Testis (tissue), 3 donors: ENCODE results near the gene CCL23. TPM values are rescaled to one million over a fixed set of nuclear protein-coding genes. Genes with fewer than 3 reads are reported as not detected.

ENCODE experiments used
- DNase-seq: peaks from one replicate; pipeline ENCODE4 v3.0.0-alpha.2; 2019
- H3K27ac ChIP-seq, 2 donors: fragments of 200-600 bp; sonication (generic); one replicate each; pipeline ENCODE4 v1.5.1; 2019
- H3K27me3 ChIP-seq: fragments of 200-600 bp; sonication (generic); one replicate; pipeline ENCODE4 v1.5.1; 2019
- H3K36me3 ChIP-seq: fragments of 200-600 bp; sonication (generic); one replicate; pipeline ENCODE4 v1.5.1; 2017; ENCODE audit warnings: low read depth; ENCODE audit errors: missing control alignments
- H3K4me1 ChIP-seq: fragments of 200-600 bp; sonication (generic); one replicate; pipeline ENCODE4 v1.5.1; 2019
- H3K4me3 ChIP-seq, 2 donors: fragments of 200-600 bp; sonication (generic); one replicate each; pipeline ENCODE4 v1.5.1; 2017 to 2019
- H3K9me3 ChIP-seq: fragments of 200-600 bp; sonication (generic); one replicate; pipeline ENCODE4 v1.5.1; 2017
- POLR2A ChIP-seq: fragments of 450-650 bp; IDR thresholded peaks from one replicate; pipeline ENCODE4 v1.6.1; 2017; ENCODE audit warnings: antibody characterized with exemption, mild to moderate bottlenecking, moderate library complexity
- WGBS, 2 donors: methylation state at CpG; one replicate each; pipeline ENCODE4 v1.1.5; 2018; 5-methylcytosine and 5-hydroxymethylcytosine counted together
- intact Hi-C: fragments of 100-400 bp; cut with DNase I; formaldehyde crosslinking; loops from one replicate; pipeline ENCODE4 v1.15.1; 2023; ENCODE audit warnings: low total_unique reads
- polyA plus RNA-seq: library from polyadenylated mRNA; stranded (reverse); fragments of 350-450 nt; fragmentation: Illumina TruSeq; extraction: RNeasy Lipid Tissue Mini Kit (QIAGEN cat#74804); gene quantifications from one replicate; pipeline ENCODE4 v1.2.3, GENCODE V29; 2014; ENCODE audit warnings: low read depth, low replicate concordance; ENCODE audit not compliant: insufficient read depth
- total RNA-seq, 2 donors: library from RNA; depleted of rRNA; stranded (reverse); fragments of >200 nt; gene quantifications; one replicate each; pipeline ENCODE4 v1.2.3, GENCODE V29; 2016
- TF ChIP-seq, protein P1 (sequence below), 3 experiments: fragments of 450-650 bp in 2 of 3; fragments of 200-600 bp in 1 of 3; sonication (generic) in 1 of 3; IDR thresholded peaks; one replicate each; pipeline ENCODE4 v1.5.1; 2016 to 2019; ENCODE audit warnings: antibody characterized with exemption in 3 of 3, mild to moderate bottlenecking in 2 of 3, moderate library complexity in 1 of 3

CCL23 gene
- total and polyA plus RNA-seq, 3 donors from 2014 or later: 1.2 to 1.3 TPM; not detected in 1

DNA sequence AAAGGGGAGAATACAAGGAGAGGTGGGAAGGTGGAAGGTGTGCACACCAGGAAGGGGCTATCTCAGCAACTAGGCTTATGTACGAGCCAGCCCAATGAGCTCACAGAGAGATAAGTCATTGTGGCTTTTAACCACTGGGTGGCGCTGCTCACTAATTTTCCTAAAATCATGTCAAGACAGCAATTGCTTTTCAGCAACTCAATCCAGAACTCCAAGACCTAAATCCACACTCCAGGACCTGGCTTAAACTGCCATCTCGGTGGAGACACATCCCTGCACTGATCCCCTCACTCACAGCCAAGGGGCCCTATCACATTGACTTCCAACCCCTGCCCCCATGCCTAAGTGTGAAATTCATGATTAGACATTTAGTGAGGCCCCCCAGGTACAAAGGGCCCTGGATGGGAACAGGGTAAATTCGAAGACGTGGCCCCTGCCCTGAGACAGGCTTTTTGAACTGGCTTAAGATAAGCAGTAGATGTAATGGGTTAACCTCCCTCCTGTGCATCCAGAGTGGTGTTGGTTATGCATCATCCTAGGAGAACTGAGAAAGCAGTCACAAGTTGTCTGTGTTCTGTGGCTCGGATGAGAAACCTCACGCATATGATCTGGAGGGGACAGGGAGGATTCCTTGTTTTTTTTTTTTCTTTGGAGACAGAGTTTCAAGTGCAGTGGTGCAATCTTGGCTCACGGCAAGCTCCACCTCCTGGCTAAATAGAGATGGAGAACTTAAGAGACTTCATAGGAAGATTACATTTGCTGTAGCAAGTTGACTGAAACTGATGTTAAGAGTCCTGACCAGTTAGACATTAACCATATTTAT is 48.0 kb downstream of the CCL23 start:
- 47% methylated on average over 8 of the region's 8 CpGs for WGBS, 2 donors
- Histone ChIP-seq H3K4me1 (no peaks in the 10 kb centered on the region), H3K27ac (no peak overlapping the region), H3K27me3 (no peaks in the 10 kb centered on the region), H3K4me3 (no peak overlapping the region), H3K36me3 (no peaks in the 10 kb centered on the region), H3K9me3 (no peaks in the 10 kb centered on the region)
- no peak for TF ChIP-seq POLR2A
- TF ChIP-seq, protein P1, sequence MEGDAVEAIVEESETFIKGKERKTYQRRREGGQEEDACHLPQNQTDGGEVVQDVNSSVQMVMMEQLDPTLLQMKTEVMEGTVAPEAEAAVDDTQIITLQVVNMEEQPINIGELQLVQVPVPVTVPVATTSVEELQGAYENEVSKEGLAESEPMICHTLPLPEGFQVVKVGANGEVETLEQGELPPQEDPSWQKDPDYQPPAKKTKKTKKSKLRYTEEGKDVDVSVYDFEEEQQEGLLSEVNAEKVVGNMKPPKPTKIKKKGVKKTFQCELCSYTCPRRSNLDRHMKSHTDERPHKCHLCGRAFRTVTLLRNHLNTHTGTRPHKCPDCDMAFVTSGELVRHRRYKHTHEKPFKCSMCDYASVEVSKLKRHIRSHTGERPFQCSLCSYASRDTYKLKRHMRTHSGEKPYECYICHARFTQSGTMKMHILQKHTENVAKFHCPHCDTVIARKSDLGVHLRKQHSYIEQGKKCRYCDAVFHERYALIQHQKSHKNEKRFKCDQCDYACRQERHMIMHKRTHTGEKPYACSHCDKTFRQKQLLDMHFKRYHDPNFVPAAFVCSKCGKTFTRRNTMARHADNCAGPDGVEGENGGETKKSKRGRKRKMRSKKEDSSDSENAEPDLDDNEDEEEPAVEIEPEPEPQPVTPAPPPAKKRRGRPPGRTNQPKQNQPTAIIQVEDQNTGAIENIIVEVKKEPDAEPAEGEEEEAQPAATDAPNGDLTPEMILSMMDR (IDR thresholded peaks at IDR 0.05): peak; percentile 67 to 88 (median 81)
- DNase-seq: peak; percentile 92
- intact Hi-C loops: no loop called here

DNA sequence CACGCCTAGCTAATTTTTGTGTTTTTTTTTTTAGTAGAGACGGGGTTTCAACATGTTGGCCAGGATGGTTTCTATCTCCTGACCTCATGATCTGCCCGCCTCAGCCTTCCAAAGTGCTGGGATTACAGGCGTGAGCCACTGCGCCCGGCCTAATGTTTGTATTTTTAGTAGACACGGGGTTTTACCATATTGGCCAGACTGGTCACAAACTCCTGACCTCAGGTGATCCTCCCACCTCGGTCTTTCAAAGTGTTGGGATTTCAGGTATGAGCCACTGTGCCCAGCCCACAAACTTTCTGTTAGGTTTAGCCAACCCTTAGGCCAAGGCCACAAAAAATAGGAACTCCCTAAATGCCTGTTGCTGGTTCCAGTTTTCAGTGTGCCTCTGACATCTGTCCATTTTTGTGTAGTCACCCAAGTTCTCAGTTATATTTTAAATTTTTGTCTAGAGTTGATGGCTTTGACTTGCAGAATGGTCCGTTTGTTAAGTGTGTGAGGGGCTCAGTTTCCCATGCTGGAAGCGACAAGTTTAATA is 49.2 kb downstream of the CCL23 start:
- TF ChIP-seq, protein P1 (IDR thresholded peaks at IDR 0.05): no peak
- H3K27me3 ChIP-seq: no peaks in the 10 kb centered on the region
- no peak overlapping the region for H3K27ac ChIP-seq
- intact Hi-C loops: no loop called here
- no peak for DNase-seq
- 78 to 85% methylated on average over 10 of the region's 10 CpGs for WGBS, 2 donors
- no peaks in the 10 kb centered on the region for H3K36me3 ChIP-seq
- H3K4me3 ChIP-seq: no peak overlapping the region
- H3K4me1 ChIP-seq: no peaks in the 10 kb centered on the region
- no peaks in the 10 kb centered on the region for H3K9me3 ChIP-seq

DNA sequence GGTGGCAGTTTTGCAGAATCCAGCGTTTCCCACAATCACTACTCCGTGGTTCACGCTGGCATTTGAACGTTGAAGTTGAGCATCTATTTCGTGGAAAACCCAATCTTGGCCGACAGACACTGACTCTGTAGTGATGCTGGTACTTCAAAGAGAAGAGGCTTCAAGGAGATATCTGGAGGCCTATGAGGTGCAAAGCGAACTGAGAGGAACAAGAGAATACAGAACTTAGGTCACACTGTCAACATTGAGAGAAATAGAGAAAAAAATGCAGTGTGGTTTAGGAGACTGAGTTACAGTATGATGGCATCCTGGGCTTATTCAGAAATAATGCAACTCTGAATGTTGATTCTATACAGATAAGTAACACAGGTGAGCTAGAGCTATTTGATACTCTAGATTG is 52.5 kb downstream of the CCL23 start:
- TF ChIP-seq POLR2A: no peak
- TF ChIP-seq, protein P1 (IDR thresholded peaks at IDR 0.05): no peak
- Histone ChIP-seq H3K4me1 (no peaks in the 10 kb centered on the region), H3K9me3 (no peaks in the 10 kb centered on the region), H3K36me3 (no peaks in the 10 kb centered on the region), H3K27ac (no peak overlapping the region), H3K4me3 (no peak overlapping the region), H3K27me3 (no peaks in the 10 kb centered on the region)
- intact Hi-C loops: no loop called here
- DNase-seq: no peak
- WGBS, 2 donors: 78 to 87% methylated on average over 7 of the region's 7 CpGs

DNA sequence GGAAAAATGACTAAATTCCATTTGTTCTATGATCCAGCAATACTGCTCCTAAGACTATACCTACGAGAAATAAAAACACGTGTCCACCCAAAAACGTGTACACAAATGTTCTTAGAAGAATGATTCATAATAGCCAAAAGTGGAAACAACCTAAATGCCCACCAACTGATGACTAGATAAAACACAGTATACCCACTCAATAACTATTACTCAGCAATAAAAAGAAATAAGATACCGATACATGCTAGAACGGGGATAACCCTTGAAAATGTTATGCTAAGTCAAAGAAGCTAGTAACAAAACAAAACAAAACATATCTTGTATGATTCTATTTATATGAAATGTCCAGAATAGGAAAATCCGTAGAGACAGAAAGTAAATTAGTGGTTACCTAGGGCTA is 54.1 kb downstream of the CCL23 start:
- H3K27me3 ChIP-seq: no peaks in the 10 kb centered on the region
- H3K36me3 ChIP-seq: no peaks in the 10 kb centered on the region
- WGBS, 2 donors: 77 to 90% methylated on average over 6 of the region's 6 CpGs
- H3K4me3 ChIP-seq: no peak overlapping the region
- H3K9me3 ChIP-seq: no peaks in the 10 kb centered on the region
- H3K27ac ChIP-seq: no peak overlapping the region
- DNase-seq: no peak
- no peaks in the 10 kb centered on the region for H3K4me1 ChIP-seq
- intact Hi-C loops: no loop called here
- TF ChIP-seq POLR2A: no peak
- TF ChIP-seq, protein P1 (IDR thresholded peaks at IDR 0.05): no peak

Other genes with a start within 250 kb of the CCL23 start
- gene MMP28, start 222.3 kb downstream of the CCL23 start, total RNA-seq: 100 to 1,000 TPM; 179 to 237 TPM
- gene MMP28, start 222.3 kb downstream of the CCL23 start, polyA plus RNA-seq: 78.3 TPM
- gene TAF15, start 208.5 kb downstream of the CCL23 start, total RNA-seq: 100 to 1,000 TPM; 133 to 160 TPM
- 185 TPM for gene TAF15, start 208.5 kb downstream of the CCL23 start, polyA plus RNA-seq
- gene HEATR9, start 149.1 kb downstream of the CCL23 start, total RNA-seq: 1 to 10 TPM; 6.1 to 7.8 TPM
- gene HEATR9, start 149.1 kb downstream of the CCL23 start, polyA plus RNA-seq: 28.3 TPM
- gene CCL5, start 137.6 kb downstream of the CCL23 start, total RNA-seq: under 1 TPM in 1 of 2 donors, not detected in 1; 0.87 TPM
- 16.2 TPM for gene CCL5, start 137.6 kb downstream of the CCL23 start, polyA plus RNA-seq
- 10 to 100 TPM in 1 of 2 donors, 1 to 10 TPM in 1; 9.6 to 18.6 TPM for gene RDM1, start 87.2 kb downstream of the CCL23 start, total RNA-seq
- gene RDM1, start 87.2 kb downstream of the CCL23 start, polyA plus RNA-seq: 19.3 TPM
- 10 to 100 TPM; 22.9 to 38.7 TPM for gene LYZL6, start 74.3 kb downstream of the CCL23 start, total RNA-seq
- 82.6 TPM for gene LYZL6, start 74.3 kb downstream of the CCL23 start, polyA plus RNA-seq
- gene CCL16, start 36.5 kb downstream of the CCL23 start, total RNA-seq: under 1 TPM in 1 of 2 donors, not detected in 1; 0.24 TPM
- not detected for gene CCL16, start 36.5 kb downstream of the CCL23 start, polyA plus RNA-seq
- gene CCL14, start 31.2 kb downstream of the CCL23 start, total RNA-seq: 10 to 100 TPM; 11.4 to 12.3 TPM
- 57.5 TPM for gene CCL14, start 31.2 kb downstream of the CCL23 start, polyA plus RNA-seq
- under 1 TPM in 1 of 2 donors, not detected in 1; 0.87 TPM for gene CCL15, start 16.4 kb downstream of the CCL23 start, total RNA-seq
- not detected for gene CCL15, start 16.4 kb downstream of the CCL23 start, polyA plus RNA-seq
- 1 to 10 TPM in 1 of 2 donors, under 1 TPM in 1; 0.99 to 3.0 TPM for gene CCL18, start 46.3 kb upstream of the CCL23 start, total RNA-seq
- 6.8 TPM for gene CCL18, start 46.3 kb upstream of the CCL23 start, polyA plus RNA-seq
- under 1 TPM in 1 of 2 donors, not detected in 1; 0.56 TPM for gene CCL3, start 72.2 kb upstream of the CCL23 start, total RNA-seq
- 6.2 TPM for gene CCL3, start 72.2 kb upstream of the CCL23 start, polyA plus RNA-seq
- gene CCL4, start 85.9 kb upstream of the CCL23 start, total RNA-seq: 1 to 10 TPM in 1 of 2 donors, under 1 TPM in 1; 0.39 to 1.7 TPM
- 9.9 TPM for gene CCL4, start 85.9 kb upstream of the CCL23 start, polyA plus RNA-seq
- 10 to 100 TPM; 10.8 to 23.0 TPM for gene TBC1D3B, start 158.7 kb upstream of the CCL23 start, total RNA-seq
- gene TBC1D3B, start 158.7 kb upstream of the CCL23 start, polyA plus RNA-seq: 21.0 TPM
- gene CCL3L1, start 178.8 kb upstream of the CCL23 start, total RNA-seq: not detected
- 4.7 TPM for gene CCL3L1, start 178.8 kb upstream of the CCL23 start, polyA plus RNA-seq
- under 1 TPM in 1 of 2 donors, not detected in 1; 0.74 TPM for gene CCL4L2, start 193.1 kb upstream of the CCL23 start, total RNA-seq
- 3.6 TPM for gene CCL4L2, start 193.1 kb upstream of the CCL23 start, polyA plus RNA-seq
- gene TBC1D3I, start 246.6 kb upstream of the CCL23 start, total RNA-seq: 1 to 10 TPM; 2.2 to 2.8 TPM
- 13.1 TPM for gene TBC1D3I, start 246.6 kb upstream of the CCL23 start, polyA plus RNA-seq